Glutamatergic neuron (in vitro differentiated cells): ENCODE data around the gene ADI1. TPM values are rescaled to one million over a fixed set of nuclear protein-coding genes. Genes with fewer than 3 reads are reported as not detected.
"Not testable (repeated sequence)": the region's sequence is repeated elsewhere in the genome, so short reads cannot be mapped to it uniquely, and the experiment has no call there.

ENCODE experiments used
- DNase-seq: peaks from one replicate; pipeline ENCODE4 v3.0.0; 2022
- H3K27ac Mint-ChIP-seq: one replicate; pipeline ENCODE4 v1.8.0; 2020; ENCODE audit warnings: mild to moderate bottlenecking, mixed read lengths, inconsistent platforms; ENCODE audit not compliant: unreplicated experiment
- H3K27me3 Mint-ChIP-seq: one replicate; pipeline ENCODE4 v1.8.0; 2020; ENCODE audit warnings: mild to moderate bottlenecking, moderate library complexity, mixed read lengths, inconsistent platforms; ENCODE audit not compliant: unreplicated experiment
- H3K36me3 Mint-ChIP-seq: one replicate; pipeline ENCODE4 v1.8.0; 2020; ENCODE audit warnings: mild to moderate bottlenecking, mixed read lengths, inconsistent platforms; ENCODE audit not compliant: unreplicated experiment
- H3K4me1 Mint-ChIP-seq: one replicate; pipeline ENCODE4 v1.8.0; 2020; ENCODE audit warnings: mild to moderate bottlenecking, low read depth, mixed read lengths, inconsistent platforms; ENCODE audit not compliant: unreplicated experiment
- H3K4me3 Mint-ChIP-seq: one replicate; pipeline ENCODE4 v1.8.0; 2020; ENCODE audit warnings: mild to moderate bottlenecking, mixed read lengths, inconsistent platforms; ENCODE audit not compliant: unreplicated experiment
- H3K9me3 Mint-ChIP-seq: one replicate; pipeline ENCODE4 v1.8.0; 2020; ENCODE audit warnings: mild to moderate bottlenecking, moderate library complexity, mixed read lengths, inconsistent platforms; ENCODE audit not compliant: unreplicated experiment
- CTCF ChIP-seq: fragments of 200-600 bp; sonication (generic); IDR thresholded peaks from one replicate; pipeline ENCODE4 v1.5.0; 2021; ENCODE audit not compliant: partially characterized antibody, unreplicated experiment
- total RNA-seq: library from RNA; stranded (reverse); fragmentation: NEBNext Ultra II Directional; extraction: Animal tissue kit (Norgen Biotek cat#: 25700); gene quantifications from one replicate; pipeline ENCODE4 v1.2.1, GENCODE V29; 2021; ENCODE audit not compliant: unreplicated experiment

ADI1 gene
- total RNA-seq, 1 donor from 2014 or later: 16.0 TPM

GRCh38 chr2:3456125-3456524 is 63.2 kb downstream of the ADI1 start:
- DNase-seq: no peak
- peak overlapping the region; percentile 44 for H3K27ac Mint-ChIP-seq
- no peak for TF ChIP-seq CTCF

GRCh38 chr2:3454802-3455201 is 64.5 kb downstream of the ADI1 start:
- Mint-ChIP-seq H3K36me3 (peaks cover 18% of the 10 kb centered on the region), H3K4me1 (peaks cover 33% of the 10 kb centered on the region), H3K27me3 (peaks cover 5% of the 10 kb centered on the region), H3K27ac (no peak overlapping the region), H3K4me3 (no peak overlapping the region), H3K9me3 (peaks cover 3% of the 10 kb centered on the region)
- no peak for TF ChIP-seq CTCF
- no peak for DNase-seq

More at GRCh38 chr2:3456125-3456524, 63.2 kb downstream of the ADI1 start:
- Mint-ChIP-seq H3K4me3 (no peak overlapping the region), H3K9me3 (peaks cover 3% of the 10 kb centered on the region), H3K4me1 (peaks cover 21% of the 10 kb centered on the region), H3K36me3 (peaks cover 18% of the 10 kb centered on the region), H3K27me3 (peaks cover 5% of the 10 kb centered on the region)

GRCh38 chr2:3454005-3454404 is 65.3 kb downstream of the ADI1 start:
- Mint-ChIP-seq H3K36me3 (peaks cover 18% of the 10 kb centered on the region), H3K4me1 (peaks cover 34% of the 10 kb centered on the region)
- not testable (repeated sequence) for DNase-seq, H3K4me3 Mint-ChIP-seq, H3K27me3 Mint-ChIP-seq, H3K27ac Mint-ChIP-seq, H3K9me3 Mint-ChIP-seq

- Mint-ChIP-seq H3K36me3 (peaks cover 17% of the 10 kb centered on the region), H3K4me1 (peaks cover 34% of the 10 kb centered on the region), H3K27me3 (peaks cover 2% of the 10 kb centered on the region), H3K27ac (no peak overlapping the region), H3K9me3 (peaks cover 4% of the 10 kb centered on the region), H3K4me3 (no peak overlapping the region)
- DNase-seq: no peak
- no peak for TF ChIP-seq CTCF
These were observed 65.9 kb downstream of the ADI1 start for GRCh38 chr2:3453190-3453999.

GRCh38 chr2:3451926-3452671 is 67.2 kb downstream of the ADI1 start:
- Mint-ChIP-seq H3K9me3 (peaks cover 6% of the 10 kb centered on the region), H3K27ac (no peak overlapping the region), H3K4me3 (no peak overlapping the region), H3K4me1 (peaks cover 34% of the 10 kb centered on the region), H3K27me3 (peaks cover 2% of the 10 kb centered on the region), H3K36me3 (peaks cover 14% of the 10 kb centered on the region)
- no peak for TF ChIP-seq CTCF
- DNase-seq: no peak
